22Rv1 (cell line): Measurements from ENCODE around the gene HSD3B2.

Experiments
- ZFX ChIP-seq: fragments of 450-650 bp; IDR thresholded peaks from 2 replicates; pipeline ENCODE4 v1.6.1; 2017; ENCODE audit warnings: antibody characterized with exemption, borderline replicate concordance
- TF ChIP-seq, protein P1 (sequence below): fragments of 450-650 bp; IDR thresholded peaks from 2 replicates; pipeline ENCODE4 v1.5.1; 2017; ENCODE audit warnings: mild to moderate bottlenecking

DNA sequence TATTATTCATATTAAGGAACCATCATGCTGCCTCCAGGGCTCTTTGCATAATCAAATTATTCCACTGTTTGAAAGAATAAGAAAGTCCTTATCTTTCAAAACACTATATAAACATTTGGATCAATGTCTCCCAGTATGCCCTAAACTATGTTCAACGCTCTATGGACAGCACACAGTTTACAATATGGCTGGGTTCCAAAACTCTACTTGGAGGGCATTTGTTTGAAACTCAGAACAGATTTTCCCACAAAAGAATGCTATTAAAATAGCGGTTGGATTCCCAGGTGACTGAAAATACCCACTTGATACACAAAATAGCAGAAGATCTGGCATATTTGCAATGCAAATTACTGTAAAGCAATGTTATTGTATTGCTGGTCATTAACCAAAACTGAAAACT, 43.1 kb upstream of the HSD3B2 start:
- TF ChIP-seq, protein P1, sequence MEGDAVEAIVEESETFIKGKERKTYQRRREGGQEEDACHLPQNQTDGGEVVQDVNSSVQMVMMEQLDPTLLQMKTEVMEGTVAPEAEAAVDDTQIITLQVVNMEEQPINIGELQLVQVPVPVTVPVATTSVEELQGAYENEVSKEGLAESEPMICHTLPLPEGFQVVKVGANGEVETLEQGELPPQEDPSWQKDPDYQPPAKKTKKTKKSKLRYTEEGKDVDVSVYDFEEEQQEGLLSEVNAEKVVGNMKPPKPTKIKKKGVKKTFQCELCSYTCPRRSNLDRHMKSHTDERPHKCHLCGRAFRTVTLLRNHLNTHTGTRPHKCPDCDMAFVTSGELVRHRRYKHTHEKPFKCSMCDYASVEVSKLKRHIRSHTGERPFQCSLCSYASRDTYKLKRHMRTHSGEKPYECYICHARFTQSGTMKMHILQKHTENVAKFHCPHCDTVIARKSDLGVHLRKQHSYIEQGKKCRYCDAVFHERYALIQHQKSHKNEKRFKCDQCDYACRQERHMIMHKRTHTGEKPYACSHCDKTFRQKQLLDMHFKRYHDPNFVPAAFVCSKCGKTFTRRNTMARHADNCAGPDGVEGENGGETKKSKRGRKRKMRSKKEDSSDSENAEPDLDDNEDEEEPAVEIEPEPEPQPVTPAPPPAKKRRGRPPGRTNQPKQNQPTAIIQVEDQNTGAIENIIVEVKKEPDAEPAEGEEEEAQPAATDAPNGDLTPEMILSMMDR = no peak
- TF ChIP-seq ZFX = no peak
